ENCODE results near the gene HHIP.

Gene HHIP

DNA sequence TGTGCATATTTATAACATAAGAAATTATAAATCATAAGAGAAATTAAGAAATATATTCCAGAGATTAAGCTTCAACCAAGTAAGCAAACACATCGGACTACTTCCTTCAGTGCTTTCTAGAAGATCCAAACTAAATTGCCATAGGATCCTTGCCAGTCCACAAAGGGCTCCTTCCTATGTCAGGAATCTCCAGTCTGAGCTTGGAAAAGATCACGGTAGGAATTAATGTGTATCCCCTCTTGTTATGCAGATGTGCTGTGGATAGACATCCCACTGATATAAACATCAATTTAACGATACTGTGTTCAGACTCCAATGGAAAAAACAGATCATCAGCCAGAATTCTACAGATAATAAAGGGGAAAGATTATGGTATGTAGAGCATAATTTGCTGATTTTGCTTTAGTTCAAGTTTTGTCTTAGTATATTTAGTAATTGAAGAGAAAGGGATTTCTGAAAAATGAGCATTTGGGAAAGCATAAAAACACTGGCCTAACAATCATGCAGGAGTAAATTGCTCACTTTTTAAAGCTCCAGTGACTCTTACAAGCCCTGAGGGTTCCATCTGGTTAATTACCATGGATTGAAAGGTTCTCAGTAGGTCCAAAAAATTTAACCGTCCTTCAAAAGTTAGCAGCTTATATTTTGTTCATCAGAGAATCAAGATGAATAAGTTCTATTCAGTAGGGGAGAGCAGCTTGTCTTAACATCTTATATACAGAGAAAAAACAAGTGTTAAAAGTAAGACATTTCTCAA is 65.9 kb downstream of the HHIP start:
- Mint-ChIP-seq H3K27me3 (ENCODE audit: low read depth) (no peaks in the 10 kb centered on the region), H3K36me3 (ENCODE audit: low read depth) (no peaks in the 10 kb centered on the region), H3K9me3 (no peaks in the 10 kb centered on the region), H3K4me3 (no peak overlapping the region), H3K4me1 (no peaks in the 10 kb centered on the region), H3K27ac (no peak overlapping the region)
- TF ChIP-seq, protein P1, sequence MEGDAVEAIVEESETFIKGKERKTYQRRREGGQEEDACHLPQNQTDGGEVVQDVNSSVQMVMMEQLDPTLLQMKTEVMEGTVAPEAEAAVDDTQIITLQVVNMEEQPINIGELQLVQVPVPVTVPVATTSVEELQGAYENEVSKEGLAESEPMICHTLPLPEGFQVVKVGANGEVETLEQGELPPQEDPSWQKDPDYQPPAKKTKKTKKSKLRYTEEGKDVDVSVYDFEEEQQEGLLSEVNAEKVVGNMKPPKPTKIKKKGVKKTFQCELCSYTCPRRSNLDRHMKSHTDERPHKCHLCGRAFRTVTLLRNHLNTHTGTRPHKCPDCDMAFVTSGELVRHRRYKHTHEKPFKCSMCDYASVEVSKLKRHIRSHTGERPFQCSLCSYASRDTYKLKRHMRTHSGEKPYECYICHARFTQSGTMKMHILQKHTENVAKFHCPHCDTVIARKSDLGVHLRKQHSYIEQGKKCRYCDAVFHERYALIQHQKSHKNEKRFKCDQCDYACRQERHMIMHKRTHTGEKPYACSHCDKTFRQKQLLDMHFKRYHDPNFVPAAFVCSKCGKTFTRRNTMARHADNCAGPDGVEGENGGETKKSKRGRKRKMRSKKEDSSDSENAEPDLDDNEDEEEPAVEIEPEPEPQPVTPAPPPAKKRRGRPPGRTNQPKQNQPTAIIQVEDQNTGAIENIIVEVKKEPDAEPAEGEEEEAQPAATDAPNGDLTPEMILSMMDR (IDR thresholded peaks at IDR 0.05; ENCODE audit: unreplicated experiment in 3 of 3), result no peak

GRCh38 chr4:144712775-144713174 is 66.8 kb downstream of the HHIP start:
- TF ChIP-seq, protein P1 (IDR thresholded peaks at IDR 0.05; ENCODE audit: unreplicated experiment in 3 of 3), result no peak

GRCh38 chr4:144714166-144714565 is 68.2 kb downstream of the HHIP start:
- Mint-ChIP-seq H3K27me3 (ENCODE audit: low read depth) (no peaks in the 10 kb centered on the region), H3K4me1 (no peaks in the 10 kb centered on the region), H3K27ac (no peak overlapping the region), H3K9me3 (no peaks in the 10 kb centered on the region), H3K36me3 (ENCODE audit: low read depth) (no peaks in the 10 kb centered on the region), H3K4me3 (no peak overlapping the region)
- TF ChIP-seq, protein P1 (IDR thresholded peaks at IDR 0.05; ENCODE audit: unreplicated experiment in 3 of 3), result no peak

More at GRCh38 chr4:144712775-144713174, 66.8 kb downstream of the HHIP start:
- no peak overlapping the region for H3K4me3 Mint-ChIP-seq
- no peaks in the 10 kb centered on the region for H3K4me1 Mint-ChIP-seq
- H3K9me3 Mint-ChIP-seq, result no peaks in the 10 kb centered on the region
- H3K36me3 Mint-ChIP-seq (ENCODE audit: low read depth), result no peaks in the 10 kb centered on the region
- H3K27ac Mint-ChIP-seq, result no peak overlapping the region
- no peaks in the 10 kb centered on the region for H3K27me3 Mint-ChIP-seq (ENCODE audit: low read depth)

DNA sequence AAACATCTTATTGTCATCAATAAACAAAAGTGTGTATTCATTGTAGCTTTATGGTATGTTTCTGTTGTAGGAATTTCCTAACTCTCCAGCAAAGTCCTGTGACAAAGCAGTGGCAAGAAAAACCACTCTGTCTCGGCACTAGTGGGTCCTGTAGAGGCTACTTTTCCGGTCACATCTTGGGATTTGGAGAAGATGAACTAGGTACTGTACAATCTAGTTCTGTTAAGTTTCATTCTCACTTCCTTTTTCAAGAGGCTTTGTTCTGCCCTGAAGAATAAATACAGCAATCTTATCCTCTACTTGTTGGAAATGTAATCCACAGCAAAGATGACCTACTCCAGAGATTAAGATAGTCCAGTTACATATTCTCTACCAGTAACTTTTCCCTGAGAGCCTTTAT is 69.3 kb downstream of the HHIP start:
- Mint-ChIP-seq H3K27ac (no peak overlapping the region), H3K36me3 (ENCODE audit: low read depth) (no peaks in the 10 kb centered on the region), H3K9me3 (no peaks in the 10 kb centered on the region), H3K4me3 (no peak overlapping the region), H3K27me3 (ENCODE audit: low read depth) (no peaks in the 10 kb centered on the region), H3K4me1 (no peaks in the 10 kb centered on the region)
- TF ChIP-seq, protein P1 (IDR thresholded peaks at IDR 0.05; ENCODE audit: unreplicated experiment in 3 of 3), result no peak

DNA sequence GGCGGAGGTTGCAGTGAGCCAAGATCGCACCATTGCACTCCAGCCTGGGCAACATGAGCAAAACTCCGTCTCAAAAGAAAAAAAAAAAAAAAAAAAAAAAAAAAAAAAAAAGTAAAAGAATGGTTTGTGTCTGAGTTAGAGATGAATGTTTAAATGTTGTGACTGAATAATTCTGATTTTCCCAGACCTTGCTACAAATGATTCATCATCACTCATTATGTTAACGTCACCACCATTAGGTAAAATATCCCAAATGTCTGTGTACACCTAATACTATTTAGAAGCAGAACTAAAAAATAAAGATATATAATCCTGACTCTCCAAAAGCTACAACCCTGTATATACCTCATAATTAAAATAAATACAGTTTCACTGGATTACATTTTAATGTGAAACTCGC is 70.8 kb downstream of the HHIP start:
- no peak overlapping the region for H3K4me3 Mint-ChIP-seq
- no peak overlapping the region for H3K27ac Mint-ChIP-seq
- no peaks in the 10 kb centered on the region for H3K9me3 Mint-ChIP-seq
- no peaks in the 10 kb centered on the region for H3K27me3 Mint-ChIP-seq (ENCODE audit: low read depth)
- H3K36me3 Mint-ChIP-seq (ENCODE audit: low read depth), result no peaks in the 10 kb centered on the region
- TF ChIP-seq, protein P1 (IDR thresholded peaks at IDR 0.05; ENCODE audit: unreplicated experiment in 3 of 3), result no peak
- H3K4me1 Mint-ChIP-seq, result no peaks in the 10 kb centered on the region

- Mint-ChIP-seq H3K9me3 (no peaks in the 10 kb centered on the region), H3K4me3 (no peak overlapping the region), H3K27me3 (ENCODE audit: low read depth) (no peaks in the 10 kb centered on the region), H3K36me3 (ENCODE audit: low read depth) (no peaks in the 10 kb centered on the region), H3K4me1 (no peaks in the 10 kb centered on the region), H3K27ac (no peak overlapping the region)
- TF ChIP-seq, protein P1 (IDR thresholded peaks at IDR 0.05; ENCODE audit: unreplicated experiment in 3 of 3), result no peak
Observed at GRCh38 chr4:144718958-144719512, 73.1 kb downstream of the HHIP start.
